ENCODE measurements around the gene APRT. TPM values are rescaled to one million over a fixed set of nuclear protein-coding genes. Genes with fewer than 3 reads are reported as not detected.

Gene APRT
- total RNA-seq, 1 donor from 2014 or later, result 33.7 TPM

Other genes starting within 250 kb of the APRT start
- 15.2 TPM for gene ZC3H18, start 241.5 kb downstream of the APRT start, total RNA-seq
- gene IL17C, start 173.4 kb downstream of the APRT start, total RNA-seq, result not detected
- gene CYBA, start 160.9 kb downstream of the APRT start, total RNA-seq, result 44.0 TPM
- 29.2 TPM for gene MVD, start 148.8 kb downstream of the APRT start, total RNA-seq
- 6.5 TPM for gene SNAI3, start 125.4 kb downstream of the APRT start, total RNA-seq
- 20.0 TPM for gene RNF166, start 105.5 kb downstream of the APRT start, total RNA-seq
- gene CTU2, start 105.4 kb downstream of the APRT start, total RNA-seq, result 11.2 TPM
- 92.7 TPM for gene PIEZO1, start 26.7 kb downstream of the APRT start, total RNA-seq
- 12.2 TPM for gene CDT1, start 8.1 kb downstream of the APRT start, total RNA-seq
- gene GALNS, start 45.0 kb upstream of the APRT start, total RNA-seq, result 18.4 TPM
- gene TRAPPC2L, start 45.2 kb upstream of the APRT start, total RNA-seq, result 17.1 TPM
- gene PABPN1L, start 54.7 kb upstream of the APRT start, total RNA-seq, result not detected
- 3.6 TPM for gene CBFA2T3, start 165.3 kb upstream of the APRT start, total RNA-seq

Data from tongue (tissue), 1 donor.